GM12892 (cell line): ENCODE measurements around the gene ZNF410.

ENCODE experiments used
- POLR2A ChIP-seq: IDR thresholded peaks from 2 replicates; pipeline ENCODE4 v1.6.1; 2011; ENCODE audit warnings: low read depth, low read length, control low read depth
- POLR2AphosphoS5 ChIP-seq: IDR thresholded peaks from 2 replicates; pipeline ENCODE4 v1.6.1; 2011; ENCODE audit warnings: low read depth, low read length, control low read depth

GRCh38 chr14:73884438-73885190 lies 2.0 kb upstream of the ZNF410 start:
- TF ChIP-seq POLR2A (no peak), POLR2AphosphoS5 (no peak)
